ENCODE measurements around the gene QKI. TPM values are rescaled to one million over a fixed set of nuclear protein-coding genes. Genes with fewer than 3 reads are reported as not detected.
"Not testable (repeated sequence)": the region's sequence is repeated elsewhere in the genome, so short reads cannot be mapped to it uniquely, and the experiment has no call there.

The QKI gene
- polyA plus RNA-seq, 1 donor from 2014 or later: 9.3 TPM

GRCh38 chr6:163435023-163435422 lies 20.5 kb downstream of the QKI start:
- Mint-ChIP-seq H3K27me3 (no peaks in the 10 kb centered on the region), H3K36me3 (peaks cover 3% of the 10 kb centered on the region), H3K27ac (no peak overlapping the region), H3K4me3 (no peak overlapping the region), H3K9me3 (peaks cover 0 to 2% (median 0%) of the 10 kb centered on the region in 3 donors), H3K4me1 (peaks cover 31 to 42% (median 38%) of the 10 kb centered on the region in 3 donors)

GRCh38 chr6:163436843-163437242 lies 22.3 kb downstream of the QKI start:
- H3K27ac Mint-ChIP-seq: no peak overlapping the region
- peaks cover 3% of the 10 kb centered on the region for H3K36me3 Mint-ChIP-seq
- H3K9me3 Mint-ChIP-seq: peaks cover 0 to 2% (median 0%) of the 10 kb centered on the region in 3 donors
- H3K27me3 Mint-ChIP-seq: no peaks in the 10 kb centered on the region
- H3K4me3 Mint-ChIP-seq: no peak overlapping the region
- peaks cover 32 to 46% (median 45%) of the 10 kb centered on the region in 3 donors for H3K4me1 Mint-ChIP-seq

GRCh38 chr6:163437466-163437865 lies 22.9 kb downstream of the QKI start:
- H3K36me3 Mint-ChIP-seq: peaks cover 3% of the 10 kb centered on the region
- H3K27ac Mint-ChIP-seq: no peak overlapping the region
- peaks cover 0 to 2% (median 0%) of the 10 kb centered on the region in 3 donors for H3K9me3 Mint-ChIP-seq
- H3K4me3 Mint-ChIP-seq: peak overlapping the region in 1 of 4 donors; percentile 0
- H3K4me1 Mint-ChIP-seq: peaks cover 33 to 49% (median 48%) of the 10 kb centered on the region in 3 donors
- H3K27me3 Mint-ChIP-seq: no peaks in the 10 kb centered on the region

- Mint-ChIP-seq H3K9me3 (peaks cover 0 to 2% (median 0%) of the 10 kb centered on the region in 3 donors), H3K4me1 (peaks cover 33 to 47% (median 47%) of the 10 kb centered on the region in 3 donors), H3K27ac (peak overlapping the region in 1 of 3 donors; percentile 29), H3K27me3 (no peaks in the 10 kb centered on the region), H3K36me3 (peaks cover 3% of the 10 kb centered on the region), H3K4me3 (peak overlapping the region in 1 of 4 donors; percentile 55)
Observed at GRCh38 chr6:163438298-163438939, 23.9 kb downstream of the QKI start.

- Mint-ChIP-seq H3K4me1 (peaks cover 33 to 49% (median 46%) of the 10 kb centered on the region in 3 donors), H3K27me3 (no peaks in the 10 kb centered on the region), H3K4me3 (peak overlapping the region in 1 of 4 donors; percentile 69), H3K27ac (no peak overlapping the region), H3K9me3 (peaks cover 0 to 2% (median 0%) of the 10 kb centered on the region in 3 donors), H3K36me3 (peaks cover 3% of the 10 kb centered on the region)
Observed at GRCh38 chr6:163438940-163439335, 24.4 kb downstream of the QKI start.

- H3K36me3 Mint-ChIP-seq, H3K27me3 Mint-ChIP-seq: not testable (repeated sequence)
Observed at GRCh38 chr6:163439390-163439789, 24.9 kb downstream of the QKI start.

GRCh38 chr6:163439997-163440396 lies 25.5 kb downstream of the QKI start:
- H3K27me3 Mint-ChIP-seq: no peaks in the 10 kb centered on the region
- peaks cover 0 to 2% (median 0%) of the 10 kb centered on the region in 3 donors for H3K9me3 Mint-ChIP-seq
- H3K27ac Mint-ChIP-seq: no peak overlapping the region
- peak overlapping the region in 1 of 4 donors; percentile 48 for H3K4me3 Mint-ChIP-seq
- peaks cover 33 to 49% (median 46%) of the 10 kb centered on the region in 3 donors for H3K4me1 Mint-ChIP-seq
- peaks cover 3% of the 10 kb centered on the region for H3K36me3 Mint-ChIP-seq

More at GRCh38 chr6:163439390-163439789, 24.9 kb downstream of the QKI start:
- Mint-ChIP-seq H3K4me1 (peaks cover 33 to 50% (median 47%) of the 10 kb centered on the region in 3 donors), H3K4me3 (peak overlapping the region in 1 of 4 donors; percentile 48)
- H3K9me3 Mint-ChIP-seq, H3K27ac Mint-ChIP-seq: not testable (repeated sequence)

GRCh38 chr6:163442336-163442735 lies 27.8 kb downstream of the QKI start:
- no peaks in the 10 kb centered on the region for H3K9me3 Mint-ChIP-seq
- peaks cover 28 to 41% (median 41%) of the 10 kb centered on the region in 3 donors for H3K4me1 Mint-ChIP-seq
- peak overlapping the region in 1 of 3 donors; percentile 6 for H3K27ac Mint-ChIP-seq
- peaks cover 3% of the 10 kb centered on the region for H3K36me3 Mint-ChIP-seq
- no peaks in the 10 kb centered on the region for H3K27me3 Mint-ChIP-seq
- H3K4me3 Mint-ChIP-seq: no peak overlapping the region

- Mint-ChIP-seq H3K4me3 (no peak overlapping the region), H3K27me3 (no peaks in the 10 kb centered on the region), H3K9me3 (no peaks in the 10 kb centered on the region), H3K36me3 (no peaks in the 10 kb centered on the region), H3K4me1 (peaks cover 21 to 42% (median 39%) of the 10 kb centered on the region in 3 donors), H3K27ac (no peak overlapping the region)
Observed at GRCh38 chr6:163444077-163444476, 29.6 kb downstream of the QKI start.

GRCh38 chr6:163446549-163446948 lies 32.0 kb downstream of the QKI start:
- Mint-ChIP-seq H3K4me1 (peaks cover 13 to 42% (median 34%) of the 10 kb centered on the region in 3 donors), H3K27ac (no peak overlapping the region), H3K4me3 (no peak overlapping the region), H3K36me3 (peaks cover 3% of the 10 kb centered on the region), H3K9me3 (no peaks in the 10 kb centered on the region), H3K27me3 (no peaks in the 10 kb centered on the region)

GRCh38 chr6:163449076-163449475 lies 34.6 kb downstream of the QKI start:
- no peak overlapping the region for H3K27ac Mint-ChIP-seq
- no peaks in the 10 kb centered on the region for H3K9me3 Mint-ChIP-seq
- H3K4me1 Mint-ChIP-seq: peaks cover 14 to 34% (median 26%) of the 10 kb centered on the region in 3 donors
- H3K27me3 Mint-ChIP-seq: no peaks in the 10 kb centered on the region
- no peak overlapping the region for H3K4me3 Mint-ChIP-seq
- peaks cover 3% of the 10 kb centered on the region for H3K36me3 Mint-ChIP-seq

GRCh38 chr6:163454425-163454824 lies 39.9 kb downstream of the QKI start:
- peaks cover 36 to 47% (median 44%) of the 10 kb centered on the region in 3 donors for H3K4me1 Mint-ChIP-seq
- no peak overlapping the region for H3K4me3 Mint-ChIP-seq
- no peaks in the 10 kb centered on the region for H3K9me3 Mint-ChIP-seq
- H3K27me3 Mint-ChIP-seq: no peaks in the 10 kb centered on the region
- peaks cover 6% of the 10 kb centered on the region for H3K36me3 Mint-ChIP-seq
- no peak overlapping the region for H3K27ac Mint-ChIP-seq

GRCh38 chr6:163455552-163455951 lies 41.0 kb downstream of the QKI start:
- Mint-ChIP-seq H3K4me1 (peaks cover 46 to 54% (median 49%) of the 10 kb centered on the region in 3 donors), H3K36me3 (peaks cover 6% of the 10 kb centered on the region), H3K9me3 (no peaks in the 10 kb centered on the region), H3K4me3 (no peak overlapping the region), H3K27ac (peak overlapping the region in 1 of 3 donors; percentile 27), H3K27me3 (no peaks in the 10 kb centered on the region)

- peak overlapping the region; percentile 1 to 91 (median 77) for H3K27ac Mint-ChIP-seq
- no peaks in the 10 kb centered on the region for H3K9me3 Mint-ChIP-seq
- H3K4me1 Mint-ChIP-seq: peaks cover 36 to 56% (median 38%) of the 10 kb centered on the region in 3 donors
- no peaks in the 10 kb centered on the region for H3K27me3 Mint-ChIP-seq
- H3K36me3 Mint-ChIP-seq: peaks cover 3% of the 10 kb centered on the region
- H3K4me3 Mint-ChIP-seq: peak overlapping the region in 3 of 4 donors; percentile 19 to 67 (median 22)
Observed at GRCh38 chr6:163457637-163458561, 43.4 kb downstream of the QKI start.

- H3K9me3 Mint-ChIP-seq: no peaks in the 10 kb centered on the region
Observed at GRCh38 chr6:163459007-163459406, 44.5 kb downstream of the QKI start.

More at GRCh38 chr6:163459007-163459406, 44.5 kb downstream of the QKI start:
- peak overlapping the region; percentile 87 to 97 (median 94) for H3K27ac Mint-ChIP-seq
- H3K4me1 Mint-ChIP-seq: peaks cover 36 to 54% (median 38%) of the 10 kb centered on the region in 3 donors
- H3K27me3 Mint-ChIP-seq: no peaks in the 10 kb centered on the region
- H3K4me3 Mint-ChIP-seq: peak overlapping the region in 2 of 4 donors; percentile 26 to 46
- H3K36me3 Mint-ChIP-seq: peaks cover 3% of the 10 kb centered on the region

Measured in IgD-negative memory B cell (primary cell).